Loucy (cell line): Measurements from ENCODE around the gene AAK1.

ENCODE experiments used
- CTCF ChIP-seq: fragments of 200-600 bp; sonication (generic); conservative IDR thresholded peaks from 2 replicates; pipeline ENCODE4 v1.5.1; 2014; ENCODE audit warnings: mild to moderate bottlenecking, antibody characterized with exemption, low read length
- EZH2phosphoT487 ChIP-seq: fragments of 200-600 bp; IDR thresholded peaks from 2 replicates; pipeline ENCODE4 v1.6.1; 2018; ENCODE audit warnings: antibody characterized with exemption, mild to moderate bottlenecking, moderate library complexity, borderline replicate concordance

GRCh38 chr2:69665152-69665551 lies 21.6 kb upstream of the AAK1 start:
- TF ChIP-seq CTCF (no peak), EZH2phosphoT487 (no peak)
